Measurements from ENCODE around the gene OSTN.

OSTN gene

DNA sequence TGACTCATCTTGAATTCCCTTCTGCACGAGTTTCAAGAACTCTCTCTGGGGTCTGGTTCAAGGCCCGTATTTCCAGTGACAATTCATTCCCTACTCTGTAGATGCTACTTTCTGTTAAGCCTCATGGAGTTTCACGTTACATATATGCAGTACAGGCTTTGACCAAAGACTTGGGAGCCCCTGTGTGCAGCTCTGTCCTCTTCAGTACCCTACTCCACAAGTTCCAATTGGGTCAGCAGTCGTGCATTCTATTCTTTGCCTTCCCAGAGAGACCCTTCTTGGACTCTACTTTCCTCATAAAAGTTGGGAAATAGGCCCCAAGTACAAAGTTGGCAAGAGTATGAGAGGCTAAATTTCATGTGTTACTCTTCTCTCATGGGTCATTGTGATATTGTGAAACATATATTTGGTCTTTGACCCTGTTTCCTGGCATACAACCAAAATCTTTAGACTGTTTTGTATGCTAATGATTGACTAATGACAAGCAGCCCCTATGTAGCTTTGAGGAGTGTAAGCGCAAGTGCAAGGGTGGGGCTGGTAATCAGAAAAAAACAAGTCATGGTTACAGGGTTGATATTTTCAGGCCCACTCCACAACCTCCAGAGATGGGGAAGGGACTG is 115.2 kb downstream of the OSTN start:
- no peak for DNase-seq

Data from activated naive CD4-positive, alpha-beta T cell treated with anti-CD3 and anti-CD28 coated beads, Interleukin-2, amount 50 U/mL, for 16 hours (primary cell).